SK-N-SH (cell line): ENCODE measurements around the gene LYRM4.

ENCODE experiments used
- ELF1 ChIP-seq: IDR thresholded peaks from 2 replicates; pipeline ENCODE4 v1.4.0; 2012
- JUND ChIP-seq: IDR thresholded peaks from 2 replicates; pipeline ENCODE4 v1.4.0; 2012
- POLR2AphosphoS5 ChIP-seq: IDR thresholded peaks from 2 replicates; pipeline ENCODE4 v1.6.1; 2012; ENCODE audit warnings: low read depth, low read length
- RAD21 ChIP-seq: IDR thresholded peaks from 2 replicates; pipeline ENCODE4 v1.6.1; 2012; ENCODE audit warnings: mild to moderate bottlenecking, low read length
- REST ChIP-seq: IDR thresholded peaks from 2 replicates; pipeline ENCODE4 v1.6.1; 2012; ENCODE audit warnings: mild to moderate bottlenecking, low read depth, low read length, moderate library complexity
- USF1 ChIP-seq: IDR thresholded peaks from 2 replicates; pipeline ENCODE4 v1.4.0; 2012; ENCODE audit warnings: low read depth, borderline replicate concordance
- TF ChIP-seq, protein P1 (sequence below): fragments of 200-600 bp; sonication (generic); IDR thresholded peaks from 2 replicates; pipeline ENCODE4 v1.6.1; 2017; ENCODE audit warnings: antibody characterized with exemption, mild to moderate bottlenecking, moderate library complexity

DNA sequence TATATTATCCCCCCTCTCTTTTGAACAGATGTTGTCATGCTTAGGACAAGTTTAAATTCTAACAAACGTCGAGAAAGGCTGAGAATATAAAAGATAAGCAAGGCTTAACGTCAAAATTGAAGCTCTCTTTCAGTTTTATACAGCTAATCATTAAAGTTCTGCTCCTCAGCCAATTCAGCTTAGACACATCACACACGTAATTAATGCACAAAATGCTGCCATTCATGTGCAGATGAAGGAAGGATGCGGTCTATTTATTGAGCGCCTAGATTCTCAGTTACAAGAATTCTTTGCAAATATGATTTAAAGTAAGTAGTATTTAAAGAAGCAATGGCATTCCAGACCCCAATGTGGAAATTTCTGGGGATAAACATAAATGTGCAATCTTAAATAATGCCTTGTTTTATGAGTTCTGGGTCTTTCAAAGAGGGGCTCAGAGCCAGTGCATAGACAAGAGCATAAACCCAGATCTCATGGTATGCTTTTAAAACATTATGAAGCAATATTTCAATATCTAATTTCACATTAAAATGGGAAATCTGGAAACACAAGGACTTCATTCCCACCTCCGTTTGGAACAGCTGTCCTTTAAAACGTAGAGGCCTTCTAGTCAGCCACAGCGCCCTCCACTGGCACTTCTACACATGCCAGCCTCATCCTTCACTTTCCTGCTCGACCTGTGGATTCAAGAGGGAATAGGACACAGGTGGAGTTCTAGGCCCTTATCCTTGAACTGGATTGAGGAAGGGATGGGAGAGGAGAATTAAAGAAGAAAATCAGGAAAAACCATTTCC, 85.8 kb downstream of the LYRM4 start:
- TF ChIP-seq POLR2AphosphoS5 = no peak
- TF ChIP-seq ELF1 = no peak
- TF ChIP-seq, protein P1, sequence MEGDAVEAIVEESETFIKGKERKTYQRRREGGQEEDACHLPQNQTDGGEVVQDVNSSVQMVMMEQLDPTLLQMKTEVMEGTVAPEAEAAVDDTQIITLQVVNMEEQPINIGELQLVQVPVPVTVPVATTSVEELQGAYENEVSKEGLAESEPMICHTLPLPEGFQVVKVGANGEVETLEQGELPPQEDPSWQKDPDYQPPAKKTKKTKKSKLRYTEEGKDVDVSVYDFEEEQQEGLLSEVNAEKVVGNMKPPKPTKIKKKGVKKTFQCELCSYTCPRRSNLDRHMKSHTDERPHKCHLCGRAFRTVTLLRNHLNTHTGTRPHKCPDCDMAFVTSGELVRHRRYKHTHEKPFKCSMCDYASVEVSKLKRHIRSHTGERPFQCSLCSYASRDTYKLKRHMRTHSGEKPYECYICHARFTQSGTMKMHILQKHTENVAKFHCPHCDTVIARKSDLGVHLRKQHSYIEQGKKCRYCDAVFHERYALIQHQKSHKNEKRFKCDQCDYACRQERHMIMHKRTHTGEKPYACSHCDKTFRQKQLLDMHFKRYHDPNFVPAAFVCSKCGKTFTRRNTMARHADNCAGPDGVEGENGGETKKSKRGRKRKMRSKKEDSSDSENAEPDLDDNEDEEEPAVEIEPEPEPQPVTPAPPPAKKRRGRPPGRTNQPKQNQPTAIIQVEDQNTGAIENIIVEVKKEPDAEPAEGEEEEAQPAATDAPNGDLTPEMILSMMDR = peak; percentile 53
- no peak for TF ChIP-seq USF1
- TF ChIP-seq REST = no peak
- no peak for TF ChIP-seq RAD21
- TF ChIP-seq JUND = no peak
